Right lung (tissue), 5 donors: ENCODE data around the gene EFHB. TPM values are rescaled to one million over a fixed set of nuclear protein-coding genes. Genes with fewer than 3 reads are reported as not detected.

Experiments
- polyA plus RNA-seq, 5 donors: library from polyadenylated mRNA; unstranded; fragments of 120-200 nt; gene quantifications; one replicate each; pipeline versions ENCODE4 v1.2.1 to v1.2.3, GENCODE V29; 2013; ENCODE audit warnings: inconsistent platforms in 1 of 5, low replicate concordance in 1 of 5; ENCODE audit not compliant: insufficient read length in 5 of 5, insufficient read depth in 1 of 5

EFHB gene
- polyA plus RNA-seq, 5 donors: 1.1 to 6.2 (median 3.6) TPM

Other genes starting within 250 kb of the EFHB start
- 10 to 100 TPM; 56.3 to 75.4 (median 70.3) TPM for gene RAB5A, start 12.9 kb upstream of the EFHB start, polyA plus RNA-seq
- 1 to 10 TPM in 1 of 5 donors, under 1 TPM in 4; 0.66 to 1.3 (median 0.70) TPM for gene PP2D1, start 78.0 kb upstream of the EFHB start, polyA plus RNA-seq
- 10 to 100 TPM; 29.3 to 48.7 (median 40.9) TPM for gene KAT2B, start 106.2 kb upstream of the EFHB start, polyA plus RNA-seq